GM19193 (cell line): ENCODE data around the gene DPP9.

Source experiments
- POLR2A ChIP-seq: IDR thresholded peaks from 4 replicates; pipeline ENCODE4 v1.6.1; 2011; ENCODE audit not compliant: insufficient read depth, insufficient read length; ENCODE audit errors: extremely low read depth

The DPP9 gene

DNA sequence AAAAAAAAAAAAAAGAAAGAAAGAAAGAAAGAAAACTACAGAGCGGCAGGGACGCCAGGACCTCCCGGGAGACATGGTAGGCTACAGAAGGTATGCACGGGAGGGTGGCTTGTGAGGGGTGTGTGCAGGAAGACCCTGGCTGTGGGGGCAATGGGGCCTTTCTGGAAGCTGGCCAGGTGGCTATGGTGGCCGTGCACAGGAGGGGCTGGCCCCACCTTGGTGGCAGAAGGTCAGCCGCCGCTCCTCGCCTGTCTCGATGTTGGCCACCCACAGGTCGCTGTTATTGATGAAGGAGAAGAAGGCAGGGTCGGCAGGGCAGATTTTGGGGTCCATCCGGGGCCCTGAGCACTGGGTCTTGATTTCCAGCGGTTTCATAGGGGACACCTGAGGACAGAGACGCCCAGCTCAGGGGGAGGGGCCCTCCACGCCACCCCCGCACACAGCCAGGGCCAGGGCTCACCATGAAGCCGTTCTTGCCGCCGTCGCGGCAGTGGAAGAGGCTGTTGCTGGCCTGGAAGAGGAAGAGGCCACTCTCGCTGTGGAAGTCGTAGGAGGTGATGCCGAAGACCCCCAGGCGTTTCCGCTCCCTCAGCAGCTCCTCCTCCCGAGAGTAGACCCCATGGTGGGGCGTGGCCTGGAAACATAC lies 19.8 kb downstream of the DPP9 start:
- no peak for TF ChIP-seq POLR2A

DNA sequence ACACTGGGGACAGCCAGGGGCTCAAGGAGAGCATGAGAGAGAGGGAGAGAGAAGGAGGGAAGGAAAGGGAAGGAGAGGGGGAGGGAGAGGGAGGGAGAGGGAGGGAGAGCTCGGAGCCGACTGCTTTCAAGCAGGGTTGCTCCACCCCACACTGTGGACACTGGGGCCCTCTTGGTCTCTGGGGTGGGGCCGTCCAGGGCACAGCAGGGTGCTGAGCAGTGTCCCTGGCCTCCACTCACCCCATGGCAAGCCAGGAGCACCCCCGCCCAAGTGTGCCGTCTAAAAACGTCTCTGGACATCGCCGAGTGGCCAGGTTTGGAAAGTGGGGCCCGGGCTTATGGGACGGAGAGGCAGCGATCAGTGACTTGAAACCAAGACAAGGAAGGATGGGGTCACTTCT lies 20.9 kb downstream of the DPP9 start:
- TF ChIP-seq POLR2A: no peak

DNA sequence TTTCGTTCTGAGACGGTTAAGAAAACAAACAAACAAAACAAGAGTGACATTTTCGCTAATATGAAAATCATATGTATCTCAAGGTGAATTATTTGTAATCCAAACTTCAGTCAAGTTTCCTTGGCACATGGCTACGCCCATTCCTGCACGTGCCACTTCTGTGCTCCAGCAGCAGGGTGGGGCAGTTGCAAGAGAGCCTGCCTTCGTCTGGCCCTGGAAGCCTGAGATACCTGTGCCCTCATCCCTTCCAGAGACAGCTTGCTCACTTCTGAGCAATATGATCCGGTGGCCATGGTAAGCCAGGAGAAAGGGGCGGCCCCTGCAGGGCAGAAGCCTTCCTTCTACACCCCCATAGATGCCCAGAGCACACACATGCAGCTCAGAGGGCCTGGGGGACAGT lies 22.1 kb downstream of the DPP9 start:
- TF ChIP-seq POLR2A: no peak

DNA sequence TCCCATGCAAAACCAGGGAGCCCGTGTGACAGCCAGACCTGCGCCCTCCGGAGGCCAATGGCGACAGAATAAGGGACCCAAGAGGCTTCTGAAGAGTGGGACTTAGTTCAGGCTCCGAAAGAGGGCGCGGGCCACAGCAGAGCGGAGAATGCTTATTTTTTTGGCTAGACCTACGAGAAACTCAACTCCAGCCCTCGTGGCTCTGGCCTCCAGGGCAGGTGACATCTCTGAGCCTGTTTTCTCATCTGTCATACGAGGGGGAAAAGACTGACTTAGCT lies 23.0 kb downstream of the DPP9 start:
- TF ChIP-seq POLR2A: no peak

DNA sequence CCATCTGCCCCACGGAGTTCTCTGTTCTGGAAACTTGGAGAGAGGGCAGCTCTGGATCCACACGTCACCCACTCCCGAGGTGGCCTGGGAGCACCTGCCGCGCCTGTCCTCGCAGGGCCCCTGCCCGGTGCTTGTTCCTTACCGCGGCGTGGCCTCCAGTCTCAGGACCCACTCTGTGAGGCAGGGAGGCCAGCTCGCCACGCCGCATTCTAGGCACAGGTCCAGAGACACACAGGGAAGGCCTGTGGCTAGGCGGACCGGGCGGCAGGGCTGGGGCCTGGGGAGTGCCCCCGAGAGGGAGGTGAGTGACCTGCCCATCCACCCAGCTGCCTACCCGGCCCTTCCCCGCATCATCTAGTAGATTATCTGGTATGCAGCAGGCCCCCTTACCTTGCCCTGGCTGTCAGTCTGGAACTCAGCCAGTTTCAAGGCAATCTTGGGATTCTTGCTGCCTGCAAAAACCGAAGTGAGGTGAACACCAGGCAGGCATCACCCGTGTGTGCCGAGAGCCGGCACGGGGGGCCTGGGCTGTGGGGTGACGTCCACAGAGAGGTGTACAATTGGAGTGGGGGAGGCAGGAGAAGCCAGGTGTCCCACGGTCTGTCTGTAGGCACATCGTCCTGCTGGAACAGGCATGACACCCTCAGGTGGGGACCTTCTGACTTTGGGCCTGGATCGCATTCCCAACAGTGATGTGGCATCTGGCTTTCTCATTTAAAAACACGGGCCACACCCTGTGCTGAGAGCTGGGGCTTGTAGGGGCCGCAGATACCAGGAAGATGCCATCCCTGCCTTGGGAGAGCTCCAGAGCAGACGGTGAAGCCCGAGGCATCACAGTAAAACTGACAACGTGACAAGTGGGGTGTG lies 23.6 kb downstream of the DPP9 start:
- TF ChIP-seq POLR2A: no peak

DNA sequence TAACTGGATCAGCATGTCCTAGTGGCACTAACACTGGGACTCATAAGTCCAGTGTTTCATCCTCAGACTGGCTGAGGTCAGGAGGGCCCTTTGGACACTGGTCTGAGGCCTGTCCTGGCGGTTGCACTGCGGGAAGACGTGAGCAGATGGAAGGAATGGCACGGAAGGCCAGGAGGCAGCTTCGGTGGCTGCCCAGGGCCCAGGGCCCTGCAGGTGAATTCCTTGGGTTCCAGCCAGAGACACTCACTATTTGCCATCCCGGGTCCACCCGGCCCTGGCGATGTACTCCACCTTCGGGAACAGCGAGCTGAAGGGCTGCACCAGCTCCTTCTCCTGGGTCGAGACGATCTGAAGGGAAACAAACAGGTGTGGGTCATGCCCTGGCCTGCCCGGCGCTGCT lies 26.3 kb downstream of the DPP9 start:
- no peak for TF ChIP-seq POLR2A

DNA sequence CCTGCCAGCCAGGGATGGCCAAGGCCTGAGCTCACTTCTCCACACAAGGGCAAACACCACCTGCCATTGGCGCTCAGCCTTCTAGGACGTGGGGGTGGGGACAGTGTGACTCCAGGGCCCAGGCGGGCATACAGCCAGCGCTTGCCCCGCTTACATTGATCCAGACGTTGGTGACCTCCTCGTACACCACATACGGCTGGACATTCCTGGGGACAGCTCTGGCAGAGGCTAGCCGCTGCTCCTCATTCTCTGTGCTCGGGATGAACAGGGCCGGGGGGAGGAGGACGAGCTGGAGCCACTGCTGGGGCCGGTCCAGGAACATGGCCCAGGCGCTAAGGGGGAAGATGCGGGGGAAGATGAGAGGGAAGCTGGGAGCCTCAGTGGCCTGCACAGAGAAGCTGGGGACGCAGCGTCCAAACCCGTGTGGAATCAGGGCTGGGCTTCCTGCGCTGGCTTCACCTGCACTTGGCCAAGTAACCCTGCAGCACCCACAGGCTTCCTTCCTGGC lies 28.4 kb downstream of the DPP9 start:
- TF ChIP-seq POLR2A: no peak

DNA sequence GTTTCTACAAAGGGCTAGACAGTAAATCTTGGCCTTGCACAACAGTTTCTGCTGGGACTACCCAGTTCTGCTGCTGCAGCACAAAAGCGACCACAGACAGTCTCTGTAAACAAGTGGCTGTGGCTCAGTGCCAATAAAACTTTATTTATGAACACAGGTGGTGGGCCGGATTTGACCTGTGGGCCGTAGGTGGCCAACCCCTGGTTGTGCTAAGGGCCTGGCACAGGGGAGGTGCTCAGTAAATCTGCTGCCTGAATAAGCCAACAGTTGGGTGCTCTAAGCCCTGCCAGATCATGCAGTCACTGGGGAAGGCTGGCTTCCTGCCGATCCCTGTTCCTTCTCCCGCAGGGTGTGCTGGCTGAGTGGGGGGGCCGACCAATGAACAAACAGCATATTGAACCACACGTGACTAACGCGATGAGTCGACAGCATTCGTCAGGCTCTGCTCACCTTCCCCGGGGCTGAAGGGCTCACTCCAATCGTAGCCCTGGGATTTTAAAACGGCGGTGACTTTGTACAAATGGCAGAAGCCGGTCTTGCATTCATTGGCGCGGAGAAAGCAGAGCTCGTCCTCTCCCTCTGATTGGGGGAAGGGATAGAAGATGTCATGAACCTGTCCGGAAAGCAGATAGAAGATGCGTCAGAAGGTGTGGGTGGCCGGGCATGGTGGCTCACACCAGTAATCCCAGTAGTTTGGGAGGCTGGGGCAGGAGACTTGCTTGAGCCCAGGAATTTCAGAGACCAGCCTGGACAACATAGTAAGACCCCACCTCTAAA lies 29.2 kb downstream of the DPP9 start:
- no peak for TF ChIP-seq POLR2A

DNA sequence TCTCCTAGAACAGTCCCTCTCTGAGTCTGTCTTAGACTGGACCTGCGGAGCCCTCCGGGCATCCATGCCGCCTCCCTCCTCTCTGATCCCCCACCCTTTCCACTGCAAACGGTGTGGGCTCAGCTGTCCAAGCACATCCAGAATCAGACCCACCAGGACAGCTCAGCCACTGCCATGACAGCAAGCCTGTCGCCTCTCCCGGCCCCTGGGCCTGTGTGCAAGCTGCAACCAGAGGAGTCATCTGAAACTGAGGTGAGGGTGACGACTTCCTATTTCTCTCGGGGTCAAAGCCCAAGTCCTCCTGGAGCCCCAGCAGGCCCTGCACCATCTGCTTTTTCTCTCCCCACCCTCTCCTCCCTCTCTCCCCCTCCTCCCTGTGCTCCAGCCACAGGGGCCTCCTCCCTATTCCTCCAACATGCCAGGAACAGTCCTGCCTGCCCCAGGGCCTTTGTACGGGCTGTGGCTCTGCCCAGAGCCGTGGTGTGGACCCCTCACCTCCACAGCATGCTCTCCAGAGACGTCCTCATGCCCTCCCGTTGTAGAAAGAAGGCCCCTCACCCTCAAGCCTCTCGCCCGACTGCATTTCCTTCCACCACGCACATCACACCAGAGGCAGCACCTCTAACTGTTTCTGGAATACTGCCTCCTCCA lies 30.0 kb downstream of the DPP9 start:
- TF ChIP-seq POLR2A: no peak

DNA sequence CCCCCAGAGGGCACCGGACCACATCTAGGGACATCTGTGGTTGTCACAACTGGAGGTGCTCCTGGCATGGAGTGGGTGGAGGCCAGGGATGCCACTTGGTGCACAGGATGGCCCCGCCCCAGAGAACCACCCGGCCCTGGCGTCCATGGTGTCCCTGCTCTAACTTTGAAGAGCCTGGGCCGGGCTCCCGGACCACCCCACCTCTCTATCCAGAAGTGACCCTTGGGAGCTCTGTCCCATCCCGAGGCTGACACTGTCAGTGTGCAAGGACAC lies 30.6 kb downstream of the DPP9 start:
- TF ChIP-seq POLR2A: no peak

DNA sequence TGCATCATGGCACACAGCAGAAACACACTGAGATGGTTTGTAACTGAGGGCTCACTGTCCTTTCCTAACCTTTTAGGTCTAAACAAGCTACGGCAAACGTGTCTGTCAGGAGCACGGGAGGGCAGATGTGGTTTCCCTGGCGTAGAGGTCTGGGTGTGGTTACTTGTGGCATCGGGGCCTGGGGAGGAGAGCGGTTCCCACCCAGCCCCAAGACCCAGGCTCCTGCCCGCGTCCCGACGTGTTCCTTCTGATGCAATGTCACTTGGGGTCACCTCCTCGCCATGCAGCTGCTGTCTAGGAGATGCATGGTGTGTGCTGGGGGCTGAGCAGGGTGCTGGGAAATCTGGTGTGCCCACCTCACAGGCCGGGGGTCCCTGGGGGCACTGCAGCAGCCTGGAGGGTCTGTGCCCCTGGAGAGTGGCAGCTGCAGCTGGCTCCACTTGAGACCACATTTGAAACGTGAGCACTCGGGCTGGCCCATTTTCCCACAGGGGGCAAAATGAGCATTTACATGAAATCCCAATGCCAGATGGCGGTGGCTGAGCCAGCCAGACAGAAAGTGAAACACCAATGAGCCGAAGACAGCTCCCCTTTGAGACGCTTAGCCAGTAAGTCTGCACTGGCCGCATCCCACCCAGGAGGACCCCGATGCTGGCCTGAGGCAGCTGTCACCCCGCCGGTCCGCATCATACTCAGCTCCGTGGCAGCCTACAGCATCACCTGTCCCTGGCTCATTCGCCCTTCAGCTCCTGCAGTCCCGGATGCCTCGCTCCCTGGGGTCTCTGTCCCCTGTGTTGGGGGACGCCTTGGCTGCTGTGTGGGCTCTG lies 31.2 kb downstream of the DPP9 start:
- TF ChIP-seq POLR2A: no peak

DNA sequence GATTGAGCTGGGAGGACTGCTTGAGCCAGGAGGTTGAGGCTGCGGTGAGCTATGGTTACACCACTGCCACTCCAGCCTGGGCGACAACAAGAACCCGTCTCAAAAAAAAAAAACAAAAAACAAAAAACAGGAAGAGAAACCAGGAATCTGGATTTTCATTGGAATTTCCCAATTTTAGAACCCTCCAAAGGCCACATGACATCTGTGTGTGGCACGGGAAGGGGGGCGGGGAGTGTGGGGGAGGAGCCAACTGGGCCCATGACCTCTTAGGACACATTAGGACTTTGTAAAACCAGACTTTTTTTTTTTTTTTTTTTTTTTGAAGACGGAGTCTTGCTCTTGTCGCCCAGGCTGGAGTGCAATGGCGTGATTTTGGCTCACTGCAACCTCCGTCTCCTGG lies 32.3 kb downstream of the DPP9 start:
- no peak for TF ChIP-seq POLR2A

DNA sequence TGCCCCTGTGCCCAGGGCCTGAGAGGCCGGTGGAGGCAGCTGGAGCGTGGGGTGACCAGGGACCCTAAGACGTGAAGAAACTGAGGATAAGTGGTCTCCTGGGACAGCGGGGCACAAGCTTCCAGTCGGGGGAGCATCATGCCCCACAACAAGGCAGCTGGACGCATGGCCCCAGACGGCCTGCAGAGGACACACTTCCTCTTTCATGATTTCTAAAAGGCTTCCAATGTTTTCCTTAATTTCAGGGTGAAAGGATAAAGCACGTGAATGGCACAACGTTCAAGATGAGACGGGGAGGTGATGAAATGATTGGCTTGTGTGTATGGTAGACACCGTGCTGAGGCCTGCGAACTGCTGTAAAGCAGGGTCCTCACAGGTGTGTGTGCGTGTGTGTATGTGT lies 33.3 kb downstream of the DPP9 start:
- no peak for TF ChIP-seq POLR2A

DNA sequence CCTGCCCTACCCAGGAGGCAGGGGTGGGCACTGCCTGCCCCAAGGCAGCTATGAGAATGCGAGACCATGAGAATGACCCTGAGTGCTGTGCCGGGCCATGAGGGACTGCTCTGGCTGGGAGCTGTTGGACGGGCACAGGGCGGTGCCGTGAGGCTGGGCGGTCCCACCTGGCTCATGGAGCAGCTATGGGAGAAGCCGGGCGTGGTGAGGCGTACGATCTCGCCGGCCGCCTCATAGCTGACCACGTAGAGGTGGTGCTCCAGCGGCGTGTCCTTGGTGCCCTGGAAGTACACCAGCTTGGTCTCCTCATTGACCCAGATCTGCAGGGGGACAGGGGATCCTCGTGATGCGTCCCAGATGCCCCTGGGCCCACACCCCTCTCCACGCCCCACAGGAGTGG lies 34.2 kb downstream of the DPP9 start:
- no peak for TF ChIP-seq POLR2A
